DND-41 (cell line): ENCODE measurements around the gene CNR1.

Experiments
- ATAC-seq: fragments of 200-7000 bp; cut with Tn5 transposase; 3 replicates; pipeline ENCODE4 v1.9.1; 2021; ENCODE audit warnings: low read depth; ENCODE audit not compliant: insufficient read depth
- DNase-seq: peaks from one replicate; pipeline ENCODE4 v3.0.0-alpha.2; 2020
- H2AFZ ChIP-seq: 2 replicates; pipeline ENCODE4 v1.6.0; 2012; ENCODE audit warnings: low read depth, low read length
- H3K27ac ChIP-seq: 2 replicates; pipeline ENCODE4 v1.5.1; 2012; ENCODE audit warnings: low read length, inconsistent platforms
- H3K27me3 ChIP-seq: fragments of 200-600 bp; sonication (generic); 2 replicates; pipeline ENCODE4 v1.6.0; 2012; ENCODE audit warnings: low read length, mild to moderate bottlenecking, inconsistent platforms; ENCODE audit not compliant: insufficient read depth, poor library complexity
- H3K36me3 ChIP-seq: 2 replicates; pipeline ENCODE4 v1.5.1; 2012; ENCODE audit warnings: low read length, inconsistent platforms; ENCODE audit not compliant: insufficient read depth
- H3K4me1 ChIP-seq: 2 replicates; pipeline ENCODE4 v1.5.1; 2012; ENCODE audit warnings: mild to moderate bottlenecking, low read length; ENCODE audit not compliant: insufficient read depth
- H3K4me2 ChIP-seq: 2 replicates; pipeline ENCODE4 v1.6.0; 2012; ENCODE audit warnings: mild to moderate bottlenecking, moderate library complexity, low read length, inconsistent platforms; ENCODE audit not compliant: insufficient read depth
- H3K4me3 ChIP-seq, 2 experiments: fragments of 200-600 bp in 1 of 2; shearing (Covaris generic) in 1 of 2; 2 replicates each; pipeline ENCODE4 v1.5.1; 2012 to 2016; ENCODE audit warnings: inconsistent platforms in 2 of 2, low read length in 2 of 2, mild to moderate bottlenecking in 2 of 2, low read depth in 1 of 2, moderate library complexity in 1 of 2
- H3K79me2 ChIP-seq: 2 replicates; pipeline ENCODE4 v1.6.0; 2012; ENCODE audit warnings: low read length, inconsistent platforms; ENCODE audit not compliant: insufficient read depth
- H3K9ac ChIP-seq: 2 replicates; pipeline ENCODE4 v1.6.0; 2012; ENCODE audit warnings: low read depth, mild to moderate bottlenecking, inconsistent platforms, low read length, moderate library complexity
- H3K9me3 ChIP-seq: 2 replicates; pipeline ENCODE4 v1.5.1; 2012; ENCODE audit warnings: low read length, moderate library complexity, mild to moderate bottlenecking, inconsistent platforms; ENCODE audit not compliant: insufficient read depth, severe bottlenecking
- H4K20me1 ChIP-seq: 2 replicates; pipeline ENCODE4 v1.6.0; 2012; ENCODE audit warnings: low read length; ENCODE audit not compliant: insufficient read depth
- CTCF ChIP-seq: IDR thresholded peaks from 2 replicates; pipeline ENCODE4 v1.5.1; 2012; ENCODE audit warnings: borderline replicate concordance, low read length, moderate library complexity, mild to moderate bottlenecking; ENCODE audit not compliant: poor library complexity, severe bottlenecking; ENCODE audit errors: extremely low read depth
- EZH2 ChIP-seq: IDR thresholded peaks from 3 replicates; pipeline ENCODE4 v1.6.1; 2012; ENCODE audit warnings: borderline replicate concordance, low read depth, mild to moderate bottlenecking, moderate library complexity, low read length, inconsistent platforms; ENCODE audit not compliant: severe bottlenecking

Gene CNR1

GRCh38 chr6:88163616-88164015 lies 2.5 kb downstream of the CNR1 start:
- no peaks in the 10 kb centered on the region for H4K20me1 ChIP-seq
- H3K9me3 ChIP-seq: no peaks in the 10 kb centered on the region
- no peak overlapping the region for H2AFZ ChIP-seq
- ATAC-seq: no peak
- no peak overlapping the region for H3K27ac ChIP-seq
- no peaks in the 10 kb centered on the region for H3K79me2 ChIP-seq
- TF ChIP-seq EZH2: no peak
- TF ChIP-seq CTCF: no peak
- no peak overlapping the region for H3K4me2 ChIP-seq
- no peaks in the 10 kb centered on the region for H3K4me1 ChIP-seq
- H3K27me3 ChIP-seq: no peaks in the 10 kb centered on the region
- H3K36me3 ChIP-seq: no peaks in the 10 kb centered on the region
- no peak overlapping the region for H3K4me3 ChIP-seq
- H3K9ac ChIP-seq: no peak overlapping the region
- DNase-seq: no peak

GRCh38 chr6:88161940-88162339 lies 4.2 kb downstream of the CNR1 start:
- Histone ChIP-seq H4K20me1 (no peaks in the 10 kb centered on the region), H3K9ac (no peak overlapping the region), H3K4me3 (no peak overlapping the region), H3K9me3 (no peaks in the 10 kb centered on the region), H3K4me2 (no peak overlapping the region), H3K27ac (no peak overlapping the region), H3K36me3 (no peaks in the 10 kb centered on the region), H3K4me1 (no peaks in the 10 kb centered on the region), H2AFZ (no peak overlapping the region), H3K79me2 (no peaks in the 10 kb centered on the region), H3K27me3 (no peaks in the 10 kb centered on the region)
- no peak for TF ChIP-seq EZH2
- TF ChIP-seq CTCF: no peak
- DNase-seq (no peak), ATAC-seq (no peak)

GRCh38 chr6:88157106-88157505 lies 9.0 kb downstream of the CNR1 start:
- no peak overlapping the region for H3K4me2 ChIP-seq
- H2AFZ ChIP-seq: no peak overlapping the region
- TF ChIP-seq CTCF: no peak
- no peak for TF ChIP-seq EZH2
- no peaks in the 10 kb centered on the region for H3K79me2 ChIP-seq
- H3K27ac ChIP-seq: no peak overlapping the region
- H3K9me3 ChIP-seq: no peaks in the 10 kb centered on the region
- H3K27me3 ChIP-seq: no peaks in the 10 kb centered on the region
- no peaks in the 10 kb centered on the region for H3K4me1 ChIP-seq
- no peaks in the 10 kb centered on the region for H3K36me3 ChIP-seq
- no peak overlapping the region for H3K9ac ChIP-seq
- ATAC-seq (no peak), DNase-seq (no peak)
- no peaks in the 10 kb centered on the region for H4K20me1 ChIP-seq
- no peak overlapping the region for H3K4me3 ChIP-seq
